Posterior cingulate gyrus (tissue), 11 donors: ENCODE results near the gene EIF4E.
"Not testable (repeated sequence)": the region's sequence is repeated elsewhere in the genome, so short reads cannot be mapped to it uniquely, and the experiment has no call there.

Experiments used
- DNase-seq, 10 donors: peaks; one replicate each; pipeline versions ENCODE4 v3.0.0 to v3.0.0-alpha.2; 2020 to 2021; ENCODE audit warnings: mixed read lengths in 3 of 10
- intact Hi-C: fragments of 100-400 bp; cut with DNase I; formaldehyde crosslinking; loops from one replicate; pipeline ENCODE4 v1.15.1; 2023

EIF4E gene

DNA sequence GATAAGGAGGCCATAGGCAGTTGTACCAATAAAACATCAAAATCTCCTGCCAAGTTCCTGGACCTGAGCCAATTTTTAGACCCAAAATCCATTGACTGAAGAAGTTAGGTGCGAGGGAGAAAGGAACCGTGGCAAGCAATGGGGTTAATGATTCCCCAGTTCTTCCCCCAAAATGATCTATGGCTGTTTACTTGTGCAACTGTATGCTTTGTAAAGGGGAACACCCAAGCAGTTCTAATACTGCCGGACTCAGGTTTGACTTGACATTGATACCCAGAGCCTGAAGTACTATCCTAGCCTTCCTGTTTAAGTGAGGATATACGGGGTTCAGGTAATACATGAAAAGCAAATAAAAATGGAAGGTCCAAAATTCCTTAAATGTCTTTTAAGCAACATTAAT is 6.7 kb upstream of the EIF4E start:
- DNase-seq, result no peak
- intact Hi-C loops, result loop anchor here (10.0 kb wide), 1 partner anchor 119 kb away; no protein-coding TSS in a partner anchor

DNA sequence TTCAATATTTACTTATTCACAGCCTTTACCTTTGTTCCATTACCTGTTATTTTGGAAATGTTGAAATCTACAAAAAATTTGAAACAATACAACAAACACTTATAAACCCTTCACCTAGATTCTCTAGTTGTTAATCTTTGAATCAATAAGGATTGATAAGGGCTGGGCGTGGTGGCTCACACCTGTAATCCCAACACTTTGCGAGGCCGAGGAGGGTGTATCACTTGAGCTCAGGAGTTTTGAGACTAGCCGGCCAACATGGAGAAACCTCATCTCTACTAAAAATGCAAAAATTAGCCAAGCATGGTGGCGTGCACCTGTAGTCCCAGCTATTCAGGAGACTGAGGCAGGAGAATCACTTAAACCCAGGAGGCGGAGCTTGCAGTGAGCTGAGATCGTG is 5.9 kb upstream of the EIF4E start:
- intact Hi-C loops, result loop anchor here (10.0 kb wide), 1 partner anchor 120 kb away; no protein-coding TSS in a partner anchor
- DNase-seq, result not testable (repeated sequence)

DNA sequence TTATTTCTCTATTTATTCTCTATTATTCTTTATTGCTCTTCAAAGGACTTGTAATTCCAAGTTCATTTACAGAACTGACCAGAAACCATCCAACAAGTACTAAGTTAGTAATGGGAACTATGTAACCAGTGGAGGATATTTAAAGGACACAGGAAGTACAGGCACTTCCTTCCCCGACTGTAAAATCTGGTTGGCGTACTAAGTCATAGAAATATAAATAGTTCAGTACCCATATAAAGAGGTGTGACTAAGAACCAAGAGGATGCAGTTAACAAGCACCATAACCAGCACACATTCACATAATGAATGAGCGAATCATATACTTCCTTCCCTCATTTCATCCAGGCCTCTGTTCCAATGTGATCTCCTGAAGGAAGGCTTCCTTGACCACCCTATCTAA is 3.6 kb upstream of the EIF4E start:
- intact Hi-C loops, result loop anchor here (10.0 kb wide), 1 partner anchor 122 kb away; no protein-coding TSS in a partner anchor
- no peak for DNase-seq

DNA sequence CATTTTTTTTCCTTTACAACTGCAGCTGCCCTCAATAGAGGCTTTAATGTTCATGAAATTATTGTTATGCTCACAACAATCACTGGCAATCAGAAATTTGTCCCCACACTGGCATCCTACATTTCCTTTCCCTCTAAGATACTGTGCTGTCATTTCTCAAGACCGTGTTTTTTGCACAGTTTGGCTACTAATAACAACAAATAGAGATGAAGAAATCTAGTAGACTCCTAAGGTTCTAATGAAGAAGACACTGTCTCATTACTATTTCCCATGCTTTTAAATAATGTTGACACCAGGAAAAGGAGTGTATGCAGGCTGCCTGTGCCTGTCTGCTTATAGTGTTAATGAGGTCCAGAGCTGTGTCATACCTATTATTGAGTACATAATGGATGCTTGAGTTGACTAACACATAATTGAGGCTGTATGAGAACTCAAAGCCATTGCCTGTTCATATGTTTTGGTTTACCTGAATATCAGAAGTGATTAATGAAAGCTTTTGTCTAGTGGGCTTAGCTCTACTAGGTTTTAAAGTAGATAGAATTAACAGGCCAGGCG is 1.5 kb upstream of the EIF4E start:
- no peak for DNase-seq
- intact Hi-C loops, result loop anchor here (10.0 kb wide), 1 partner anchor 124 kb away; no protein-coding TSS in a partner anchor

DNA sequence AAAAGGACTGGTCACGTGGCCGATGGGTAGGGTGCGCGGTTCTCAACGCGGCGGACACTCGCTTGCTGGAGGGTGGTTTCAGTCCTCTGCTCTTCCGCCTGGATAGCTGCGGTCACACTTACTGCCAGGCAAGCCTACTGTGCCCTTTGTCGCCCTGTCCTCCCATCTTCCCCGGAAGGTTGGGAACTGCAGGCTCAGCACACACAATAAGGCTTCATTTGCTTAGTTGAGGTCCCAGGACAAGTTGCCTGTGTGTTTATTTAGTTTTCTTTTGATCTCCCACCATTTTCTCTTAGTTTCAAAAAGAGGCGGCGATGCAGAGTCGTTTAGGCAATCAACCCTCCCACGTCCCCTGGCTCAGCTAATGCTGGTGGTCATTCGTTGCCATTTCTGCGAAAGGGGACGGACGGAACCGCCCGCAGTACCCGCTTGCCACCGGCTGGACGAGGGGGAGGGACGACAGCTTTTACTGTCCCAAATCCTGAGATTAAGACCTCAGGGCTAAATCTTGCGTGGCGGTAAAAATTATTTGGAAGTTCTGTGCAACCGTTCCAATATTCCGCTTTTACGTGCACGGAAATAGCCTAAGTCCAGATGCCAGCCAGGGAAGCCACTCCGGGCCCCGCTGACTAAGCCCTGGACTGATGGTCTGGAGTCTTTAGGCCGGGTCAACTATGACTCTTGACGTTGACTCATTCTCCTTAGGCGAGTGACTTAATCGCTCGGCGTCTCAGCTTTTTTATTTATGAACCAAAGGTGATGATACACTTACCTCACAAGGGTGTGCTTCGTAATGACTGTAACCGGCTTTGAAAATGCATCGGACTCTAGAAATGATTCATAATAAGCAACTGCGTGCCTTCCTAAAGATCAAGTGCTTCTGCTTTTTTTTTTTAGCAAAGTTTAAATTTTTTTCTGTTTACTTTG is 671 bp upstream of the EIF4E start:
- intact Hi-C loops, result loop anchor here (1.0 to 10.0 kb wide), 5 partner anchors 66 to 667 kb away; partner anchors contain the start of genes METAP1, RAP1GDS1 and TSPAN5
- DNase-seq, result peak in 7 of 10 donors; percentile 13 to 85 (median 31)

DNA sequence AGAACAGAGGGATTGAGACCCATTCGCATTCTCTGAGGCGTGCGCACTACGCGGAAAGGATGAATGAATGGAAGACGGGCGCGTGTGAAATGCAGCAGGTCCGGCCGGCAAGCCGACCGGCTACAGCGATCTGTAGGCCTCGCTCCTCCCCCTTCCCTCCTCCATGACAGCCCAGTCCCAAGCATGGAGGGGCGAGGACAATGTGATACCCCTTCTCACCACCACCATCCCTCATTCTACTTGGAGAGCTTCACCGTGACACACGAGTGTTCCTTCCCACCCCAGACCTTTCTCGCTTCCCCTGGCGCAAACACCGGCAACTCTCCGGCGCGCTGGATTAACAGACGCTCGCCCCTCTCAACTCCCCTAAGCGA is 815 bp downstream of the EIF4E start:
- intact Hi-C loops, result loop anchor here (1.0 to 5.0 kb wide), 4 partner anchors 160 to 666 kb away; partner anchors contain the start of genes ADH5, RAP1GDS1 and TSPAN5
- DNase-seq, result peak; percentile 41 to 94 (median 60)

DNA sequence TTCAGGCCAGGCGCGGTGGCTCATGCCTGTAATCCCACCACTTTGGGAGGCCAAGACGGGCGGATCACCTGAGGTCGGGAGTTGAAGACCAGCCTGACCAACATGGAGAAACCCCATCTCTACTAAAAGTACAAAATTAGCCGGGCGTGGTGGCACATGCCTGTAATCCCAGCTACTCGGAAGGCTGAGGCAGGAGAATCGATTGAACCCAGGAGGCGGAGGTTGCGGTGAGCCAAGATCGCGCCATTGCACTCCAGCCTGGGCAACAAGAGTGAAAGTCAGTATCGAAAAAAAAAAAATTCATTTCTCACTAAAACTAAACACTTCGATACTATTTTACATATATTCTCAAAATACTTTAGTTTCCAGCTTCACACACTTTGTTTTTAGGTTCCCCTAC is 2.7 kb downstream of the EIF4E start:
- DNase-seq, result not testable (repeated sequence)
- intact Hi-C loops, result loop anchor here (5.0 kb wide), 3 partner anchors 269 to 664 kb away; partner anchors contain the start of genes RAP1GDS1 and TSPAN5

DNA sequence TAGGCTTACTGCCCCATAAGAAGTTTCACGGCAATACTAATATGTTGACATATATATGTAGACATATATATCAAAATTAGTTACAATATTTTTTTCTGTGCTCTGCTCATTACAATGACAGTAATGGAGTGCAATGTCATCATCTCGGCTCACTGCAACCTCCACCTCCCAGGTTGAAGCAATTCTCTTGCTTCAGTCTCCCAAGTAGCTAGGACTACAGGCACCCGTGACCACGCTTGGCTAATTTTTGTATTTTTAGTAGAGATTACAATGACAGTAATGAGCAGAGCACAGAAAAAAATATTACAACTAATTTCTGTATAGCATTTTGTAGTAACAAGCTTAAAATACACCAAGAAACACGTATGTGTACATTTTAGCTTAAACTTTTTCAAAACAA is 7.6 kb downstream of the EIF4E start:
- DNase-seq, result no peak
- intact Hi-C loops, result no loop called here

DNA sequence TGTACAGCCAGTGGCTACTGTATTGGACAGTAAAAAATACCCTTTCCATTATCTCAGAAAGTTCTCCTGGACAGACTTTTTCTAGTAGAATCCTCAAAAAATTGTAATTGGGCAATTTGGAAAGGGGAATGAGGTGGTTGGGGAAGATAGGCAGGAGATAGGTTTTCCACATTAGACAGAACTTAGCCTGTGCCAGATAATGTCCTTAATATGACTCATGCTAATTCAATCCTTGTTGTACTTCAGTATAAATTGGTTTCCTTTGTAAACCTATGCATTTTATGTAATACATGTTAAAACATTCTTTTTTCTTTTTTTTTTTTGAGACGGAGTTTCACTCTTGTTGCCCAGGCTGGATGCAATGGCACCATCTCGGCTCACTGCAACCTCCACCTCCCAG is 8.9 kb downstream of the EIF4E start:
- DNase-seq, result no peak
- intact Hi-C loops, result no loop called here

DNA sequence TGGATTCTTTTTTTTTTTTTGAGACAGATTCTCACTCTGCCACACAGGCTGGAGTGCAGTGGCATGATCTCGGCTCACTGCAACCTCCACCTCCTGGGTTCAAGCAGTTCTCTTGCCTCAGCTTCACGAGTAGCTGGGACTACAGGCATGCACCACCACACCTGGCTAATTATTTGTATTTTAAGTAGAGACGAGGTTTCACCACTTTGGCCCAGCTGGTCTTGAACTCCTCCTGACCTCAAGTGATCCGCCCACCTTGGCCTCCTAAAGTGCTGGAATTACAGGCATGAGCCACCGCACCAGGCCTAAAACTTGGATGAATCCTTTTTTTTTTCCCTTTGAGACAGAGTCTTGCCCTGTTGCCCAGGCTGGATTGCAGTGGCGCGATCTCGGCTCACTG is 18.2 kb downstream of the EIF4E start:
- intact Hi-C loops, result not testable (repeated sequence)
- peak in 2 of 10 donors; percentile 29 to 38 for DNase-seq

DNA sequence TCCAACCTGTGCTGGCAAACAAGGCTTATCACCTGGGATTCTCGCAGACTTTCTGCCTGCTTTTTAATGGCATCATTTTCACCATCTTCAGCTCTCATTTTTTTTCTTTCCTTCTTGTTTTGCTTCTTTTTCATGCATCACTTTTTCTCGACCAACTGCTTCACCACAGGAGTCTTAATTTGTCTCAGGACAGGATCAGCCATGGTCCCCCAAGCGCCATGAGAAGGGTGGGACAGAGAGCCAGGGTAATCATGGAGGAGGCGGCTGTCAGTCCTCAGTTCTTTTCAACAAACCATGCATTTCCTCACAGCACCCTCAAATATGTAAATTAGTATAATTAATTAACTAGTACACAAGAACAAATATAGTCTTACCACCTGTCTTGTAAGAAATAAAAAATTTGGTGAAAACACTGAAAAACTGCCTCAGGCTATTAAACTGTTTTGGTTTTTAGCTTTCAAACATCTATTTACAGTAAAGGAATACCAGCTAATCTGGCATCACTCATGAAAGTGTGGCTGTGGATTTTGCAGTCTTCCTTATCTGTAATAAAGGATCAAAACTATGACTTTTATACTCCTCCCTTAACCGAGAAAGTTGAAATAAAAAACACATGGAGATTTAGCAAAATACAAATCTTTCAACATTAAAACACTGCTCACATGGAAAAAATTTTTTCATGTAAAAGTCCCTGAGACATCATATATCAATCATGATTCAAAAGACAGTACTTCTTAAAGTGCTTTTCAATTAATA is 19.1 kb downstream of the EIF4E start:
- no peak for DNase-seq
- intact Hi-C loops, result no loop called here

DNA sequence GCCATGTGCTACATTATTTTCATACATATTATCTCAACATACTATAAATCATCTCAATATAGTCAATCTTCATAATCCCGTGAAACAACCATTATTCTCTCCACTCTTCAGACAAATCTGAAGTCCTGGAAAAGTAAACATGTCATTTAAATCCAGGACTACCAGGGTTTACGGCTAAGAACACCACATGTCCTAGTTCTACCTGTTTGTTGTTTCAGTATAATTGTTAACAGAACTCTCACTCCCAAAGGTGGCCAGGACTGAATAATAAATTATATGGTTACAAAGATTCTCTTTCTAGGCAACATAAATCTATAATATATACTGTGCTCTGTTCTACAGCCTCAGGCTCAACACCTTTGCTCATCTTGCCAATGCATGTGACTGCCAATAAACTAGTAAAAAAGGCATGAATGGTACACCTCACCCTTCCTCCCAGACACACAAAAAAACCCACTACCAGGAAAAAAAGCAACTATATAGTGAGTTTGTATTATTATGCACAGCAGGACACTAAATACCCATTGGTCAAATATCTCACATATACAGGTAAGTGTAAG is 20.1 kb downstream of the EIF4E start:
- intact Hi-C loops, result no loop called here
- no peak for DNase-seq

DNA sequence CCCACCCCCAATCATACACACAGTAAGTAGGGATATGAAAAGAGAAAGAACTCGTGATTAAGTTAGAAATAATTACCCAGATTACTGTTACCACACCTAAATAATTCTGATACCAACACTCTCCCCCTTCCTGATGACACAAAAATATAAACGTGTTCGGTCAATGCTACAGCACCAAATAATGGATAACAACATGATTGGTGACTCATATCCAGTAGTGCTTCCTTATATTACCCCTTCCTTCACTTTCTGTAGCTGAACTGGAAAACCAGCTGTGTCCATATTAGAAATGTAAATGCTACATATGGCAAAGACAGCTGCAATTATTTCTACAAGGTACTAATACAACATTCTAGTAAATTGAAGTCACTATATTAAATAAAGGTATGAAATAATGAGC is 20.8 kb downstream of the EIF4E start:
- intact Hi-C loops, result no loop called here
- DNase-seq, result no peak

DNA sequence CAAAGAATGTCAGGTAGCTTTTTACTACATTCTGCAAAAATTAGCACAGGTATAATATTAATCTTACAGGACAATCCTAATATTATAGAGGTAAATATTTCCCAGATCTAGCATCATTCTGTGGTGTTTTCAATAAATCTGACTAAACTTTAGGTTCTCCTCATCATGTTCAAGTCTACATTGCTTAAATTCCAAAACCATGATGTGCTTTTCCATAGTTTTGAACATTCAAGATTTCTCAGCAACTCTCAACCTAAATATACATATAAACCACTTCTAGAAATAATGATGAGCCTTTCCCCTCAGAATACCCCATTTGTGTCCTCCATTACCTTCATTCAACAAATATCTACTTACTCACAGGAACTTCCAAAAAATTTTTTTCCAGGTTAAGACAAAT is 23.1 kb downstream of the EIF4E start:
- no peak for DNase-seq
- intact Hi-C loops, result no loop called here

DNA sequence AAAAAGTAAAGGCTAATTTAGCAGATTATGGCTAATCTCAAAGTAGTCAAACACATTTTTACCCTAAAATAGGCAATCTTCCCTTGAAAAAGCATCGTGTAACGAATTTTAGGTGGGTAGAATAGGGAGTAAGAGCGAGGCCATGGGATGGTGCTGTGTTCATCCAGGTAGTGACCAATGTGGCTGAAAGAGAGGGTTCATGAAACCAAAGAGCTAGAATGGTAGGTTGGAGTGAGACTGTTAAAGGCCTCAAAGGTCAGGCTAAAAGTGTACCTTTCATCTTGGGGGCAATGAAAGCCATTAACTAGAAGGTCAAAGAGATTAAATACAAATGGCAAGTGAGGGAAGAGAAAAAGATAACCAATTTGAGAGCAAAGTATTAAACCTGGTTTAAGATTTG is 23.6 kb downstream of the EIF4E start:
- intact Hi-C loops, result no loop called here
- DNase-seq, result no peak

DNA sequence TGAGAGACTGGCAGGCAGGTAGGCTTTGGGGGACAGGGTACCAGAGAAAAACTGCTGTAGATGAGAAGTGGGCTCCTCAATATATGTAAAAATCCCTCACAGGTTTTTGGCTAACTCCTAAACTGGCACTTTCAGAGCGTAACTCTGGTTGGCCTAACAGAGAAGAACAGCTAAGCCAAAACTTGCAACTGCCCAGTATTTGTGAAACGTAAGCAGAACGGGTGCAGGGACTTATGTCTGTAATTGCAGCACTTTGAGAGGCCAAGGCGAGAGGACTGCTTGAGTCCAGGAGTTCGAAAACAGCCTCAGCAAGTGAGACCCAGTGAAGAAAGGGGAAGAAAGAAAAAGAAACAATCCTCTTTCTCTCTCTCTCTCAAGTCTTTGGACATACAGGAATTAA is 25.0 kb downstream of the EIF4E start:
- intact Hi-C loops, result no loop called here
- DNase-seq, result no peak

DNA sequence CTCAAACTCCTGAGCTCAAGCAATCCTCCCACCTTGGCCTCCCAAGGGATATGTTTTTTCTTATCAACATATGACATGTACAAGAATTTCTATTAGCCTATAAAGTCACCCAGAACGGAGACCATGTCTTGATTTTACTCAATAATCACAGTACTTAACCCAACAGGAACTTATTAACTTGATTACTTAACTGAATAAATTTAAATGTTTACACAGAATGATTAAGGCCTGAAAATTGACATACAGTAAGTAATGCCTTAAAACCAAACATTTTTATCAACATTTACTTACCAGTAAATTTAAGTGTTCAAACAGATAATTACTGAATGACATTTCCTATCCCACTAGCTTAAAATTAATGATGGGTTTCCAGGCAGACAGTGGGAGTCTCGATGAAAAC is 25.4 kb downstream of the EIF4E start:
- intact Hi-C loops, result no loop called here

DNA sequence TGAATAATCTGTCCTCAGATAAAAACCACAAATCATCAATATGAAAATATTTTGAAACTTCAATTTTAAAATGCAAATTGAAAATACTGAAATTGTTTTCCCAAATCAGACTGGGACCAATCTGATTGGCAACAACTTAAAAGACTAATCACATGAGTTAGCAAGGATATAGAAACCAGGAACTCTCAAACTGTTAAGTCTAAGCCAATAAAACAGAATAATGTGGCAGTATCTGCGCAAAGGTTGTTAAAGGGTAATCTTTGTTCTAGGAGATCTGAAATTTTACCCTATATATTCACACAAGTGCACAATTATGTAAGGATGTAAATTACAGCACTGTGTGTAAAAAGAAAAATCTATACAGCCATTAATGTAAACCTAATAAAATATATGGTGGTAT is 29.7 kb downstream of the EIF4E start:
- intact Hi-C loops, result no loop called here

More for the DNA sequence above, 25.4 kb downstream of the EIF4E start:
- DNase-seq, result no peak

DNA sequence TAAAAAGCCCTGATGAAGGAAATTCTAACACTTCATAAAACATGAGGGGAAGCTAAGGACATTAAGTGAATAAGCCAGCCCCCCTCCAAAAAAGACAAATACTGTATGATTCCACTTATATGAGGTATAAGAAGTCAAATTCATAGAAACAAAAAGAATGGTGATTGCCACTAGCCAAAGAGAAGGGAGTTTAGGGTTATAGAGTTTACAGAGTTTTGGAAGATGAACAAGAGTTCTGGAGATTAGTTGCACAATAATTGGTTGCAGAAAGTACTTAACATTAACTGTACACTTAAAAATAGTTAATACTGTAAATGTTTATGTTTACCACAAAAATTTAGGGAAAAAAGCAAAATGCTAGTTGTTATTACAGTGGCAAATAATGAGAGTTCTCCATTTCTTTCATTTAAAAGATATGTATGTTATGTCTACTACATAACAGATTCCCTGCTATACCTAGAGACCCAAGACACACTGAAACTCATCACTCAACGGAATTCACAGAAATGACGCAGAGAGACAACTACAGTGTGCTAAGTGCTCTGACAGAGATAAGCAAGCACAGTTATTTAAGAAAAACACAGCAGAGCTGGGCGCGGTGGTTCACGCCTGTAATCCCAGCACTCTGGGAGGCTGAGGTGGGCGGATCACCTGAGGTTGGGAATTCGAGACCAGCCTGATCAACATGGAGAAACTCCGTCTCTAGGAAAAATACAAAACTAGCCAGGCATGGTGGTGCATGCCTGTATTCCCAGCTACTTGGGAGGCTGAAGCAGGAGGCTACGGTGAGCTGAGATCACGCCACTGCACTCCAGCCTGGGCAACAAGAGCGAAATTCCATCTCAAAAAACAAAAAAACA is 37.2 kb downstream of the EIF4E start:
- no peak for DNase-seq
- intact Hi-C loops, result no loop called here

More for the DNA sequence above, 29.7 kb downstream of the EIF4E start:
- no peak for DNase-seq
